ENCODE data around the gene SRGAP1.

SRGAP1 gene

GRCh38 chr12:63941879-63942278 is 97.4 kb downstream of the SRGAP1 start:
- Histone ChIP-seq H2AFZ (ENCODE audit: low read depth, low read length) (no peak overlapping the region), H3K27me3 (ENCODE audit: insufficient read depth, low read length) (no peaks in the 10 kb centered on the region), H3K9me3 (ENCODE audit: low read length) (no peaks in the 10 kb centered on the region), H3K4me3 (ENCODE audit: low read length) (no peak overlapping the region), H3K36me3 (ENCODE audit: insufficient read depth, low read length) (peaks cover 17% of the 10 kb centered on the region), H3K4me1 (ENCODE audit: insufficient read depth, low read length) (peaks cover 12% of the 10 kb centered on the region)

- H3K27me3 ChIP-seq (ENCODE audit: insufficient read depth, low read length) = no peaks in the 10 kb centered on the region
- H3K4me1 ChIP-seq (ENCODE audit: insufficient read depth, low read length) = peaks cover 12% of the 10 kb centered on the region
- H3K9me3 ChIP-seq (ENCODE audit: low read length) = no peaks in the 10 kb centered on the region
- H2AFZ ChIP-seq (ENCODE audit: low read depth, low read length) = no peak overlapping the region
- peaks cover 17% of the 10 kb centered on the region for H3K36me3 ChIP-seq (ENCODE audit: insufficient read depth, low read length)
- no peak overlapping the region for H3K4me3 ChIP-seq (ENCODE audit: low read length)
These were observed 98.2 kb downstream of the SRGAP1 start for GRCh38 chr12:63942464-63943241.

GRCh38 chr12:63944034-63944579 is 99.6 kb downstream of the SRGAP1 start:
- Histone ChIP-seq H3K4me3 (ENCODE audit: low read length) (no peak overlapping the region), H2AFZ (ENCODE audit: low read depth, low read length) (no peak overlapping the region), H3K9me3 (ENCODE audit: low read length) (no peaks in the 10 kb centered on the region), H3K36me3 (ENCODE audit: insufficient read depth, low read length) (peaks cover 9% of the 10 kb centered on the region), H3K27me3 (ENCODE audit: insufficient read depth, low read length) (no peaks in the 10 kb centered on the region), H3K4me1 (ENCODE audit: insufficient read depth, low read length) (peaks cover 11% of the 10 kb centered on the region)

GRCh38 chr12:63944586-63945228 is 100.2 kb downstream of the SRGAP1 start:
- H3K27me3 ChIP-seq (ENCODE audit: insufficient read depth, low read length) = no peaks in the 10 kb centered on the region
- H3K4me1 ChIP-seq (ENCODE audit: insufficient read depth, low read length) = peaks cover 11% of the 10 kb centered on the region
- no peaks in the 10 kb centered on the region for H3K9me3 ChIP-seq (ENCODE audit: low read length)
- no peak overlapping the region for H2AFZ ChIP-seq (ENCODE audit: low read depth, low read length)
- no peak overlapping the region for H3K4me3 ChIP-seq (ENCODE audit: low read length)
- H3K36me3 ChIP-seq (ENCODE audit: insufficient read depth, low read length) = peaks cover 9% of the 10 kb centered on the region

- no peaks in the 10 kb centered on the region for H3K27me3 ChIP-seq (ENCODE audit: insufficient read depth, low read length)
- H3K4me3 ChIP-seq (ENCODE audit: low read length) = no peak overlapping the region
- H3K36me3 ChIP-seq (ENCODE audit: insufficient read depth, low read length) = peaks cover 9% of the 10 kb centered on the region
- H3K9me3 ChIP-seq (ENCODE audit: low read length) = no peaks in the 10 kb centered on the region
- H3K4me1 ChIP-seq (ENCODE audit: insufficient read depth, low read length) = peaks cover 2% of the 10 kb centered on the region
- no peak overlapping the region for H2AFZ ChIP-seq (ENCODE audit: low read depth, low read length)
These were observed 101.3 kb downstream of the SRGAP1 start for GRCh38 chr12:63945777-63946176.

GRCh38 chr12:63948211-63948610 is 103.7 kb downstream of the SRGAP1 start:
- Histone ChIP-seq H2AFZ (ENCODE audit: low read depth, low read length) (no peak overlapping the region), H3K4me3 (ENCODE audit: low read length) (no peak overlapping the region), H3K27me3 (ENCODE audit: insufficient read depth, low read length) (no peaks in the 10 kb centered on the region), H3K36me3 (ENCODE audit: insufficient read depth, low read length) (peaks cover 9% of the 10 kb centered on the region), H3K4me1 (ENCODE audit: insufficient read depth, low read length) (peaks cover 2% of the 10 kb centered on the region), H3K9me3 (ENCODE audit: low read length) (no peaks in the 10 kb centered on the region)

- no peaks in the 10 kb centered on the region for H3K4me1 ChIP-seq (ENCODE audit: insufficient read depth, low read length)
- H3K36me3 ChIP-seq (ENCODE audit: insufficient read depth, low read length) = peaks cover 3% of the 10 kb centered on the region
- H2AFZ ChIP-seq (ENCODE audit: low read depth, low read length) = no peak overlapping the region
- no peaks in the 10 kb centered on the region for H3K27me3 ChIP-seq (ENCODE audit: insufficient read depth, low read length)
- H3K9me3 ChIP-seq (ENCODE audit: low read length) = no peaks in the 10 kb centered on the region
- H3K4me3 ChIP-seq (ENCODE audit: low read length) = no peak overlapping the region
These were observed 105.4 kb downstream of the SRGAP1 start for GRCh38 chr12:63949902-63950301.

- H3K4me3 ChIP-seq (ENCODE audit: low read length) = no peak overlapping the region
- peaks cover 2% of the 10 kb centered on the region for H3K36me3 ChIP-seq (ENCODE audit: insufficient read depth, low read length)
- no peaks in the 10 kb centered on the region for H3K27me3 ChIP-seq (ENCODE audit: insufficient read depth, low read length)
- H2AFZ ChIP-seq (ENCODE audit: low read depth, low read length) = no peak overlapping the region
- no peaks in the 10 kb centered on the region for H3K4me1 ChIP-seq (ENCODE audit: insufficient read depth, low read length)
- H3K9me3 ChIP-seq (ENCODE audit: low read length) = no peaks in the 10 kb centered on the region
These were observed 108.5 kb downstream of the SRGAP1 start for GRCh38 chr12:63952995-63953394.

- Histone ChIP-seq H3K4me1 (ENCODE audit: insufficient read depth, low read length) (peaks cover under 1% of the 10 kb centered on the region), H2AFZ (ENCODE audit: low read depth, low read length) (no peak overlapping the region), H3K9me3 (ENCODE audit: low read length) (no peaks in the 10 kb centered on the region), H3K36me3 (ENCODE audit: insufficient read depth, low read length) (peaks cover 6% of the 10 kb centered on the region), H3K4me3 (ENCODE audit: low read length) (no peak overlapping the region), H3K27me3 (ENCODE audit: insufficient read depth, low read length) (no peaks in the 10 kb centered on the region)
These were observed 111.5 kb downstream of the SRGAP1 start for GRCh38 chr12:63955831-63956666.

- Histone ChIP-seq H2AFZ (ENCODE audit: low read depth, low read length) (no peak overlapping the region), H3K4me3 (ENCODE audit: low read length) (no peak overlapping the region), H3K4me1 (ENCODE audit: insufficient read depth, low read length) (peaks cover 4% of the 10 kb centered on the region), H3K9me3 (ENCODE audit: low read length) (no peaks in the 10 kb centered on the region), H3K36me3 (ENCODE audit: insufficient read depth, low read length) (peaks cover 6% of the 10 kb centered on the region), H3K27me3 (ENCODE audit: insufficient read depth, low read length) (no peaks in the 10 kb centered on the region)
These were observed 113.0 kb downstream of the SRGAP1 start for GRCh38 chr12:63957496-63957895.

- H3K4me3 ChIP-seq (ENCODE audit: low read length) = no peak overlapping the region
- peaks cover 4% of the 10 kb centered on the region for H3K4me1 ChIP-seq (ENCODE audit: insufficient read depth, low read length)
- peaks cover 6% of the 10 kb centered on the region for H3K36me3 ChIP-seq (ENCODE audit: insufficient read depth, low read length)
- no peaks in the 10 kb centered on the region for H3K27me3 ChIP-seq (ENCODE audit: insufficient read depth, low read length)
- no peak overlapping the region for H2AFZ ChIP-seq (ENCODE audit: low read depth, low read length)
- H3K9me3 ChIP-seq (ENCODE audit: low read length) = no peaks in the 10 kb centered on the region
These were observed 114.5 kb downstream of the SRGAP1 start for GRCh38 chr12:63958876-63959580.

- Histone ChIP-seq H3K4me3 (ENCODE audit: low read length) (no peak overlapping the region), H3K36me3 (ENCODE audit: insufficient read depth, low read length) (peaks cover 6% of the 10 kb centered on the region), H2AFZ (ENCODE audit: low read depth, low read length) (no peak overlapping the region), H3K27me3 (ENCODE audit: insufficient read depth, low read length) (no peaks in the 10 kb centered on the region), H3K9me3 (ENCODE audit: low read length) (no peaks in the 10 kb centered on the region), H3K4me1 (ENCODE audit: insufficient read depth, low read length) (peaks cover 4% of the 10 kb centered on the region)
These were observed 116.5 kb downstream of the SRGAP1 start for GRCh38 chr12:63961048-63961447.

Measured in neuron (in vitro differentiated cells).